GM21717 (cell line): ENCODE measurements around the gene APOC3.

Source experiments
- ATAC-seq: cut with Tn5 transposase; IDR thresholded peaks from one replicate; pipeline ENCODE4 v1.9.1; 2021; ENCODE audit warnings: mild to moderate bottlenecking, moderate library complexity; ENCODE audit not compliant: unreplicated experiment

The APOC3 gene

GRCh38 chr11:116869610-116870009, 39.9 kb downstream of the APOC3 start:
- no peak for ATAC-seq

- no peak for ATAC-seq
Measured at GRCh38 chr11:116870054-116870453, 40.3 kb downstream of the APOC3 start.

- no peak for ATAC-seq
Measured at GRCh38 chr11:116871248-116871647, 41.5 kb downstream of the APOC3 start.

- no peak for ATAC-seq
Measured at GRCh38 chr11:116873381-116873780, 43.7 kb downstream of the APOC3 start.

GRCh38 chr11:116874251-116874650, 44.5 kb downstream of the APOC3 start:
- no peak for ATAC-seq

GRCh38 chr11:116875194-116875593, 45.5 kb downstream of the APOC3 start:
- no peak for ATAC-seq

- ATAC-seq = no peak
Measured at GRCh38 chr11:116876656-116877055, 46.9 kb downstream of the APOC3 start.

- ATAC-seq = no peak
Measured at GRCh38 chr11:116879800-116880625, 50.3 kb downstream of the APOC3 start.

- ATAC-seq = no peak
Measured at GRCh38 chr11:116881143-116881542, 51.4 kb downstream of the APOC3 start.

- ATAC-seq = no peak
Measured at GRCh38 chr11:116882386-116882785, 52.7 kb downstream of the APOC3 start.
